ENCODE measurements around the gene C5orf63. TPM values are rescaled to one million over a fixed set of nuclear protein-coding genes. Genes with fewer than 3 reads are reported as not detected.

The C5orf63 gene
- total RNA-seq, 4 donors from 2014 or later = 0.98 to 2.3 (median 1.6) TPM

GRCh38 chr5:127094161-127094814 is 21.0 kb upstream of the C5orf63 start:
- H3K27me3 ChIP-seq = no peaks in the 10 kb centered on the region
- TF ChIP-seq POLR2A (IDR thresholded peaks at IDR 0.05; ENCODE audit: low read depth) (no peak), CTCF (IDR thresholded peaks at IDR 0.05) (no peak), EP300 (IDR thresholded peaks at IDR 0.05) (no peak), POLR2AphosphoS5 (IDR thresholded peaks at IDR 0.05) (no peak)
- no peak overlapping the region for H3K27ac ChIP-seq (replicated peaks in 1 of 4)
- no peaks in the 10 kb centered on the region for H3K36me3 ChIP-seq
- intact Hi-C loops (cut with DNase I) = no loop called here
- no peak for DNase-seq (ENCODE audit: extremely low spot score)
- no peaks in the 10 kb centered on the region for H3K4me1 ChIP-seq
- WGBS = 94% methylated on average over 2 of the region's 2 CpGs
- no peak overlapping the region for H3K4me3 ChIP-seq
- no peaks in the 10 kb centered on the region for H3K9me3 ChIP-seq

GRCh38 chr5:127092690-127093089 is 19.4 kb upstream of the C5orf63 start:
- Histone ChIP-seq H3K27ac (replicated peaks in 1 of 4) (no peak overlapping the region), H3K9me3 (no peaks in the 10 kb centered on the region), H3K27me3 (peaks cover 0 to 7% (median 0%) of the 10 kb centered on the region in 4 donors), H3K4me3 (no peak overlapping the region), H3K4me1 (no peaks in the 10 kb centered on the region), H3K36me3 (no peaks in the 10 kb centered on the region)
- TF ChIP-seq CTCF (IDR thresholded peaks at IDR 0.05) = no peak
- no peak for TF ChIP-seq POLR2AphosphoS5 (IDR thresholded peaks at IDR 0.05)
- 53% methylated on average over 3 of the region's 3 CpGs for WGBS
- no peak for DNase-seq (ENCODE audit: extremely low spot score)
- intact Hi-C loops (cut with DNase I) = no loop called here

GRCh38 chr5:127089191-127089590 is 15.9 kb upstream of the C5orf63 start:
- intact Hi-C loops (cut with DNase I) = no loop called here
- TF ChIP-seq EP300 (IDR thresholded peaks at IDR 0.05) = no peak
- no peak for TF ChIP-seq CTCF (IDR thresholded peaks at IDR 0.05)
- TF ChIP-seq POLR2A (IDR thresholded peaks at IDR 0.05; ENCODE audit: low read depth) = no peak
- TF ChIP-seq POLR2AphosphoS5 (IDR thresholded peaks at IDR 0.05) = no peak
- no peak overlapping the region for H3K4me3 ChIP-seq
- peak; percentile 0 for DNase-seq (ENCODE audit: extremely low spot score)
- no peaks in the 10 kb centered on the region for H3K4me1 ChIP-seq
- no peaks in the 10 kb centered on the region for H3K36me3 ChIP-seq
- no peaks in the 10 kb centered on the region for H3K9me3 ChIP-seq
- H3K27me3 ChIP-seq = peaks cover 0 to 7% (median 0%) of the 10 kb centered on the region in 4 donors
- H3K27ac ChIP-seq (replicated peaks in 1 of 4) = no peak overlapping the region

GRCh38 chr5:127088251-127088650 is 14.9 kb upstream of the C5orf63 start:
- no peak for DNase-seq (ENCODE audit: extremely low spot score)
- H3K4me1 ChIP-seq = no peaks in the 10 kb centered on the region
- 67% methylated on average over 1 of the region's 1 CpG for WGBS
- no peaks in the 10 kb centered on the region for H3K9me3 ChIP-seq
- H3K36me3 ChIP-seq = no peaks in the 10 kb centered on the region
- peaks cover 0 to 11% (median 0%) of the 10 kb centered on the region in 4 donors for H3K27me3 ChIP-seq
- TF ChIP-seq POLR2AphosphoS5 (IDR thresholded peaks at IDR 0.05) (no peak), EP300 (IDR thresholded peaks at IDR 0.05) (no peak), CTCF (IDR thresholded peaks at IDR 0.05) (no peak), POLR2A (IDR thresholded peaks at IDR 0.05; ENCODE audit: low read depth) (no peak)
- intact Hi-C loops (cut with DNase I) = no loop called here
- H3K4me3 ChIP-seq = no peak overlapping the region
- H3K27ac ChIP-seq (replicated peaks in 1 of 4) = no peak overlapping the region

GRCh38 chr5:127086589-127086988 is 13.3 kb upstream of the C5orf63 start:
- no peak overlapping the region for H3K4me3 ChIP-seq
- peaks cover 0 to 11% (median 0%) of the 10 kb centered on the region in 4 donors for H3K27me3 ChIP-seq
- no peaks in the 10 kb centered on the region for H3K36me3 ChIP-seq
- intact Hi-C loops (cut with DNase I) = no loop called here
- TF ChIP-seq EP300 (IDR thresholded peaks at IDR 0.05) = no peak
- no peak for TF ChIP-seq POLR2A (IDR thresholded peaks at IDR 0.05; ENCODE audit: low read depth)
- no peak for TF ChIP-seq POLR2AphosphoS5 (IDR thresholded peaks at IDR 0.05)
- no peak for TF ChIP-seq CTCF (IDR thresholded peaks at IDR 0.05)
- H3K4me1 ChIP-seq = no peaks in the 10 kb centered on the region
- no peak overlapping the region for H3K27ac ChIP-seq (replicated peaks in 1 of 4)
- 85% methylated on average over 2 of the region's 2 CpGs for whole genome bisulfite sequencing
- DNase-seq (ENCODE audit: extremely low spot score) = peak; percentile 5
- H3K9me3 ChIP-seq = no peaks in the 10 kb centered on the region
